ENCODE results near the gene TMEM176A.

GRCh38 chr7:150842716-150843115 lies 42.1 kb downstream of the TMEM176A start:
- TF ChIP-seq CTCF (IDR thresholded peaks at IDR 0.05) (no peak), EP300 (IDR thresholded peaks at IDR 0.05) (no peak)
